B cell (primary cell): ENCODE data around the gene TUBB4B. TPM values are rescaled to one million over a fixed set of nuclear protein-coding genes. Genes with fewer than 3 reads are reported as not detected.

Experiments used
- ATAC-seq: fragments of 200-7000 bp; cut with Tn5 transposase; one replicate; pipeline ENCODE4 v1.10.0; 2021; ENCODE audit warnings: low read depth, mild to moderate bottlenecking, moderate number of reproducible peaks, moderate library complexity
- CTCF ChIA-PET: fragments of 350-600 bp; sonication (Branson Sonifier 250); formaldehyde crosslinking; loops from one replicate; lab custom pipeline; 2021; ENCODE audit warnings: antibody characterized with exemption, inconsistent platforms; lab: Charles Lee
- POLR2A ChIA-PET: fragments of 350-600 bp; sonication (Branson Sonifier 250); formaldehyde crosslinking; loops from one replicate; lab custom pipeline; 2021; ENCODE audit warnings: antibody characterized with exemption; lab: Charles Lee
- DNase-seq: peaks from one replicate; pipeline ENCODE4 v3.0.0; 2013
- H2AFZ ChIP-seq: 2 replicates; pipeline ENCODE4 v1.6.1; 2012; ENCODE audit warnings: mild to moderate bottlenecking, low read depth, low read length; ENCODE audit not compliant: insufficient read depth, poor library complexity, severe bottlenecking
- H3K27ac ChIP-seq, 2 donors: 1 replicate in 1 of 2; 2 replicates in 1 of 2; pipeline ENCODE4 v1.5.1; 2012 to 2013; ENCODE audit warnings: low read length in 2 of 2, mild to moderate bottlenecking in 2 of 2, moderate library complexity in 1 of 2
- H3K27me3 ChIP-seq, 4 experiments: fragments of 200-600 bp in 1 of 4; sonication (generic) in 1 of 4; replicated peaks in 1 of 4; 1 replicate in 2 of 4; 2 replicates in 2 of 4; pipeline versions ENCODE4 v1.6.1 to v1.7.0; 2013 to 2016; ENCODE audit warnings: low read length in 3 of 4, mild to moderate bottlenecking in 2 of 4, mixed read lengths in 1 of 4, moderate library complexity in 1 of 4; ENCODE audit not compliant: insufficient read depth in 4 of 4, control insufficient read depth in 3 of 4; ENCODE audit errors: control extremely low read depth in 1 of 4
- H3K36me3 ChIP-seq, 2 experiments: replicated peaks in 1 of 2; 1 replicate in 1 of 2; 2 replicates in 1 of 2; pipeline versions ENCODE4 v1.6.1 to v1.7.1; 2013; ENCODE audit warnings: low read length in 1 of 2; ENCODE audit not compliant: insufficient read depth in 2 of 2, control insufficient read depth in 1 of 2; ENCODE audit errors: control extremely low read depth in 1 of 2, extremely low read depth in 1 of 2
- H3K4me1 ChIP-seq, 2 donors: fragments of 200-600 bp in 1 of 2; sonication (generic) in 1 of 2; 1 replicate in 1 of 2; 2 replicates in 1 of 2; pipeline versions ENCODE4 v1.5.1 to v1.6.1; 2013 to 2017; ENCODE audit warnings: low read length in 2 of 2; ENCODE audit not compliant: control insufficient read depth in 2 of 2, insufficient read depth in 2 of 2
- H3K4me2 ChIP-seq: replicated peaks from 2 replicates; pipeline ENCODE3; 2012; ENCODE audit warnings: mild to moderate bottlenecking, low read depth, low read length; ENCODE audit not compliant: poor library complexity, severe bottlenecking
- H3K4me3 ChIP-seq, 5 experiments: fragments of 200-600 bp in 1 of 5; sonication (generic) in 1 of 5; 1 replicate in 3 of 5; 2 replicates in 2 of 5; pipeline versions ENCODE4 v1.5.1 to v1.7.0; 2011 to 2016; ENCODE audit warnings: low read length in 4 of 5, mild to moderate bottlenecking in 4 of 5, low read depth in 2 of 5, control low read depth in 1 of 5, moderate library complexity in 1 of 5; ENCODE audit not compliant: insufficient read depth in 1 of 5; ENCODE audit errors: control extremely low read depth in 1 of 5, extremely low read depth in 1 of 5
- H3K79me2 ChIP-seq: fragments of 200-600 bp; sonication (generic); one replicate; pipeline ENCODE4 v1.6.0; 2016; ENCODE audit warnings: low read length; ENCODE audit not compliant: control insufficient read depth, insufficient read depth
- H3K9ac ChIP-seq: fragments of 200-600 bp; sonication (generic); 2 replicates; pipeline ENCODE4 v1.6.1; 2017; ENCODE audit warnings: mild to moderate bottlenecking, low read length, moderate library complexity
- H3K9me3 ChIP-seq, 3 donors: one replicate each; pipeline versions ENCODE4 v1.6.1 to v1.7.1; 2013; ENCODE audit warnings: low read length in 2 of 3; ENCODE audit not compliant: control insufficient read depth in 2 of 3, insufficient read depth in 1 of 3; ENCODE audit errors: control extremely low read depth in 1 of 3
- H4K20me1 ChIP-seq: 2 replicates; pipeline ENCODE4 v1.6.0; 2012; ENCODE audit warnings: mild to moderate bottlenecking, low read length; ENCODE audit not compliant: insufficient read depth, control insufficient read depth, poor library complexity, severe bottlenecking
- H3K27ac Mint-ChIP-seq: one replicate; pipeline ENCODE4 v1.8.0; 2021; ENCODE audit warnings: mixed read lengths
- H3K27me3 Mint-ChIP-seq: one replicate; pipeline ENCODE4 v1.8.0; 2021; ENCODE audit warnings: mixed read lengths
- H3K4me1 Mint-ChIP-seq: one replicate; pipeline ENCODE4 v1.8.0; 2021; ENCODE audit warnings: mixed read lengths
- H3K4me3 Mint-ChIP-seq: one replicate; pipeline ENCODE4 v1.8.0; 2021; ENCODE audit warnings: mixed read lengths
- H3K9me3 Mint-ChIP-seq: one replicate; pipeline ENCODE4 v1.8.0; 2022; ENCODE audit warnings: mixed read lengths; ENCODE audit not compliant: insufficient read depth
- CTCF ChIP-seq: fragments of 200-600 bp; IDR thresholded peaks from one replicate; pipeline ENCODE4 v1.8.0; 2022; ENCODE audit warnings: antibody characterized with exemption, mild to moderate bottlenecking
- EZH2 ChIP-seq: IDR thresholded peaks from 2 replicates; pipeline ENCODE4 v1.6.1; 2012; ENCODE audit warnings: borderline replicate concordance, low read depth, mild to moderate bottlenecking, moderate library complexity, low read length; ENCODE audit not compliant: insufficient read depth, poor library complexity, severe bottlenecking
- WGBS: methylation state at CpG from one replicate; pipeline ENCODE4 v1.1.5; 2013; ENCODE audit warnings: missing lambda C conversion rate; ENCODE audit not compliant: insufficient coverage; 5-methylcytosine and 5-hydroxymethylcytosine counted together
- intact Hi-C: fragments of 100-400 bp; cut with micrococcal nuclease; formaldehyde crosslinking; loops from one replicate; pipeline ENCODE4 v1.10.0; 2022
- polyA plus RNA-seq: library from polyadenylated mRNA; depleted of rRNA; stranded (reverse); fragments of >200 nt; gene quantifications from 2 replicates; pipeline ENCODE4 v1.2.3, GENCODE V29; 2012
- total RNA-seq, 2 donors: library from RNA; stranded (reverse); fragments of 120-200 nt in 1 of 2; gene quantifications; 1 replicate in 1 of 2; 2 replicates in 1 of 2; pipeline versions ENCODE4 v1.2.3 to v1.2.4, GENCODE V29; 2013 to 2022

TUBB4B gene
- total and polyA plus RNA-seq, 2 donors (not counting 1 experiment from before 2014, with no cell fraction given) = 110 to 261 TPM

GRCh38 chr9:137236238-137236935, 4.7 kb upstream of the TUBB4B start:
- peaks cover 29% of the 10 kb centered on the region for H3K79me2 ChIP-seq
- Mint-ChIP-seq H3K4me3 (peak overlapping the region; percentile 53), H3K27me3 (no peaks in the 10 kb centered on the region), H3K9me3 (no peaks in the 10 kb centered on the region), H3K27ac (no peak overlapping the region), H3K4me1 (peaks cover 38% of the 10 kb centered on the region)
- peak overlapping the region; percentile 26 for H3K9ac ChIP-seq
- peaks cover 22% of the 10 kb centered on the region for H4K20me1 ChIP-seq
- peak overlapping the region; percentile 41 for H2AFZ ChIP-seq
- peaks cover 0 to 3% (median 0%) of the 10 kb centered on the region in 3 donors for H3K9me3 ChIP-seq
- H3K36me3 ChIP-seq = no peaks in the 10 kb centered on the region
- ChIA-PET CTCF (interaction anchor here (0.6 to 8.9 kb wide), 42 partner anchors 11 to 448 kb away, joined by 3 to 76 read pairs (median 4); partner anchors contain the start of genes ANAPC2, CYSRT1, MAN1B1 and NELFB), POLR2A (interaction anchor here (0.5 to 1.6 kb wide), 8 partner anchors 12 to 834 kb away, joined by 3 to 8 read pairs (median 4); partner anchors contain the start of genes ANAPC2, MAN1B1 and SSNA1)
- peaks cover 0 to 2% (median 0%) of the 10 kb centered on the region in 4 experiments for H3K27me3 ChIP-seq
- DNase-seq = peak; percentile 95
- ATAC-seq = peak; percentile 29
- peak overlapping the region; percentile 72 for H3K4me2 ChIP-seq
- H3K4me1 ChIP-seq = peaks cover 37 to 62% of the 10 kb centered on the region in 2 donors
- no peak for TF ChIP-seq EZH2
- peak; percentile 98 for TF ChIP-seq CTCF
- intact Hi-C loops = loop anchor here (1.0 to 2.0 kb wide), 6 partner anchors 13 to 209 kb away; partner anchors contain the start of genes ANAPC2, NPDC1, SSNA1 and TPRN
- H3K27ac ChIP-seq = peak overlapping the region in 1 of 2 donors; percentile 33
- peak overlapping the region in 2 of 5 experiments; percentile 15 to 19 for H3K4me3 ChIP-seq
- WGBS = 6% methylated on average over 30 of the region's 31 CpGs
